SW480 (cell line): ENCODE results near the gene HOXC13.

Experiments
- DNase-seq: peaks from one replicate; pipeline ENCODE4 v3.0.0-alpha.2; 2016; ENCODE audit warnings: low spot score

HOXC13 gene

GRCh38 chr12:53938326-53939140, at the start of gene HOXC13:
Gene HOXC13, plus strand, starts transcription at chr12:53938831. Its CDS starts 76 bp downstream, at chr12:53938907.
- peak; percentile 93 for DNase-seq

GRCh38 chr12:53890081-53890480, 48.5 kb upstream of the HOXC13 start:
- DNase-seq: no peak

GRCh38 chr12:53892762-53893395, 45.8 kb upstream of the HOXC13 start:
- no peak for DNase-seq

GRCh38 chr12:53899230-53899629, 39.4 kb upstream of the HOXC13 start:
- DNase-seq: no peak

GRCh38 chr12:53907103-53907502, 31.5 kb upstream of the HOXC13 start:
- DNase-seq: no peak

- DNase-seq: no peak
Observed at GRCh38 chr12:53916788-53917655, 21.6 kb upstream of the HOXC13 start.

- DNase-seq: no peak
Observed at GRCh38 chr12:53924521-53925405, 13.9 kb upstream of the HOXC13 start.

- no peak for DNase-seq
Observed at GRCh38 chr12:53927220-53928029, 11.2 kb upstream of the HOXC13 start.

GRCh38 chr12:53928054-53928835, 10.4 kb upstream of the HOXC13 start:
- DNase-seq: no peak

- DNase-seq: no peak
Observed at GRCh38 chr12:53929527-53929926, 9.1 kb upstream of the HOXC13 start.

- no peak for DNase-seq
Observed at GRCh38 chr12:53930591-53931255, 7.9 kb upstream of the HOXC13 start.

- DNase-seq: no peak
Observed at GRCh38 chr12:53931844-53932581, 6.6 kb upstream of the HOXC13 start.

- no peak for DNase-seq
Observed at GRCh38 chr12:53932915-53933314, 5.7 kb upstream of the HOXC13 start.

- DNase-seq: no peak
Observed at GRCh38 chr12:53935383-53936341, 3.0 kb upstream of the HOXC13 start.

GRCh38 chr12:53937099-53937498, 1.5 kb upstream of the HOXC13 start:
- no peak for DNase-seq

- DNase-seq: no peak
Observed at GRCh38 chr12:53937596-53938325, 870 bp upstream of the HOXC13 start.
